ENCODE measurements around the gene RNF213. TPM values are rescaled to one million over a fixed set of nuclear protein-coding genes. Genes with fewer than 3 reads are reported as not detected.

The RNF213 gene
- polyA plus RNA-seq, 1 of the 3 experiments (the other 2 are of a cell fraction): 57.5 TPM

DNA sequence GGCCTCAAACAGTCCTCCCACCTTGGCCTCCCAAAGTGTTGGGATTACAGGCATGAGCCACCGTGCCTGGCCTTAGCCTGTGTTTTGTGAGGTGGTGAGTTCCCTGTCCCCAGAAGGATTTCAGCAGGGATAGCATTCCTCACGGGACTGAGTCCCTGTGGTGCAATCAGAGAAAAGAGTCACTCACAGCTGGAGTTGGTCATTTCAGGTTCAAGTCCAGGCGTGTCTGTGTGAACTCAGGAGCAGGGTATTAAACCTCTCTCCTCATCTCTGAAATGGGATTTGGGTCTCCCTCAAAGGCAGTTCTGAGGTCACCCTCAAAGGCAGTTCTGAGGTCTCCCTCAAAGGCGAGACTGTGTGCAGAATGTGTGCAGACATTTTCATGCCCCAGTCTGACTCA lies 187.1 kb downstream of the RNF213 start:
- ChIA-PET CTCF (interaction anchor here (1.2 kb wide), 1 partner anchor 128 kb away, joined by 5 read pairs; no protein-coding TSS in a partner anchor), POLR2A (no interaction called here)
- H3K36me3 ChIP-seq (replicated peaks in 1 of 2; ENCODE audit: control insufficient read depth in 1 of 2, insufficient read depth in 2 of 2, low read length in 1 of 2): no peaks in the 10 kb centered on the region
- H3K79me2 ChIP-seq (ENCODE audit: insufficient read depth): no peaks in the 10 kb centered on the region
- no peaks in the 10 kb centered on the region for H3K27me3 ChIP-seq (ENCODE audit: insufficient read depth)
- no peak overlapping the region for H3K4me3 ChIP-seq (ENCODE audit: low read depth in 2 of 2, low read length in 1 of 2)
- H3K9ac ChIP-seq: no peak overlapping the region
- no peaks in the 10 kb centered on the region for H3F3A ChIP-seq (replicated peaks; ENCODE audit: insufficient read depth)
- H3K9me2 ChIP-seq: no peaks in the 10 kb centered on the region
- H3K27ac ChIP-seq (ENCODE audit: low read depth in 2 of 2, low read length in 1 of 2): no peak overlapping the region
- H4K20me1 ChIP-seq (ENCODE audit: insufficient read depth): no peaks in the 10 kb centered on the region
- DNase-seq: no peak
- TF ChIP-seq EP300 (IDR thresholded peaks at IDR 0.05; ENCODE audit: borderline replicate concordance in 1 of 2, low read depth in 1 of 2, low read length in 1 of 2) (no peak), RAD21 (IDR thresholded peaks at IDR 0.05; ENCODE audit: low read length) (no peak), GATA2 (CRISPR knock-in tag; IDR thresholded peaks at IDR 0.05) (no peak), FOXM1 (IDR thresholded peaks at IDR 0.05; ENCODE audit: low read depth) (no peak), POLR2AphosphoS5 (IDR thresholded peaks at IDR 0.05; ENCODE audit: low read depth, low read length) (no peak), FOSL2 (IDR thresholded peaks at IDR 0.05; ENCODE audit: borderline replicate concordance, low read depth) (no peak), EZH2phosphoT487 (IDR thresholded peaks at IDR 0.05; ENCODE audit: borderline replicate concordance, low read depth) (no peak), RFX5 (IDR thresholded peaks at IDR 0.05; ENCODE audit: low read length) (no peak), ELF1 (IDR thresholded peaks at IDR 0.05) (no peak), RCOR1 (IDR thresholded peaks at IDR 0.05; ENCODE audit: low read length) (no peak), SIN3A (IDR thresholded peaks at IDR 0.05; ENCODE audit: borderline replicate concordance, low read depth, low read length) (no peak), TAF1 (IDR thresholded peaks at IDR 0.05; ENCODE audit: borderline replicate concordance, low read depth, low read length) (no peak), CHD2 (IDR thresholded peaks at IDR 0.05; ENCODE audit: low read length, partially characterized antibody) (no peak), MEF2A (IDR thresholded peaks at IDR 0.05; ENCODE audit: borderline replicate concordance, low read depth) (no peak)
- TF ChIP-seq, protein P1, sequence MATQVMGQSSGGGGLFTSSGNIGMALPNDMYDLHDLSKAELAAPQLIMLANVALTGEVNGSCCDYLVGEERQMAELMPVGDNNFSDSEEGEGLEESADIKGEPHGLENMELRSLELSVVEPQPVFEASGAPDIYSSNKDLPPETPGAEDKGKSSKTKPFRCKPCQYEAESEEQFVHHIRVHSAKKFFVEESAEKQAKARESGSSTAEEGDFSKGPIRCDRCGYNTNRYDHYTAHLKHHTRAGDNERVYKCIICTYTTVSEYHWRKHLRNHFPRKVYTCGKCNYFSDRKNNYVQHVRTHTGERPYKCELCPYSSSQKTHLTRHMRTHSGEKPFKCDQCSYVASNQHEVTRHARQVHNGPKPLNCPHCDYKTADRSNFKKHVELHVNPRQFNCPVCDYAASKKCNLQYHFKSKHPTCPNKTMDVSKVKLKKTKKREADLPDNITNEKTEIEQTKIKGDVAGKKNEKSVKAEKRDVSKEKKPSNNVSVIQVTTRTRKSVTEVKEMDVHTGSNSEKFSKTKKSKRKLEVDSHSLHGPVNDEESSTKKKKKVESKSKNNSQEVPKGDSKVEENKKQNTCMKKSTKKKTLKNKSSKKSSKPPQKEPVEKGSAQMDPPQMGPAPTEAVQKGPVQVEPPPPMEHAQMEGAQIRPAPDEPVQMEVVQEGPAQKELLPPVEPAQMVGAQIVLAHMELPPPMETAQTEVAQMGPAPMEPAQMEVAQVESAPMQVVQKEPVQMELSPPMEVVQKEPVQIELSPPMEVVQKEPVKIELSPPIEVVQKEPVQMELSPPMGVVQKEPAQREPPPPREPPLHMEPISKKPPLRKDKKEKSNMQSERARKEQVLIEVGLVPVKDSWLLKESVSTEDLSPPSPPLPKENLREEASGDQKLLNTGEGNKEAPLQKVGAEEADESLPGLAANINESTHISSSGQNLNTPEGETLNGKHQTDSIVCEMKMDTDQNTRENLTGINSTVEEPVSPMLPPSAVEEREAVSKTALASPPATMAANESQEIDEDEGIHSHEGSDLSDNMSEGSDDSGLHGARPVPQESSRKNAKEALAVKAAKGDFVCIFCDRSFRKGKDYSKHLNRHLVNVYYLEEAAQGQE (IDR thresholded peaks at IDR 0.05; ENCODE audit: low read depth, low read length): no peak
- 58% methylated on average over 3 of the region's 4 CpGs for WGBS (ENCODE audit: low lambda C conversion rate)
- H2AFZ ChIP-seq (ENCODE audit: low read depth): no peak overlapping the region
- H3K4me1 ChIP-seq (ENCODE audit: control insufficient read depth in 1 of 2, insufficient read depth in 2 of 2, low read depth in 1 of 2, low read length in 1 of 2): peaks cover 0 to 22% of the 10 kb centered on the region in 2 experiments; a peak in 1 of 4 replicates
- no peaks in the 10 kb centered on the region for H3K9me3 ChIP-seq
- no peak overlapping the region for H3K4me2 ChIP-seq

Small RNA genes within 50 kb of the gene (small RNA-seq; reads per million reads assigned to genes)
- gene MIR4730: 0 to 0.53 (median 0) reads per million in 7 experiments

Other genes with a start within 250 kb of the RNF213 start
- 14.5 and 15.3 TPM in 2 replicates for gene TBC1D16, start 225.0 kb upstream of the RNF213 start, polyA plus RNA-seq (2012; rRNA removed)
- gene CCDC40, start 224.2 kb upstream of the RNF213 start, polyA plus RNA-seq (2012; rRNA removed): 17.3 and 21.6 TPM in 2 replicates
- 19.5 and 27.3 TPM in 2 replicates for gene GAA, start 159.3 kb upstream of the RNF213 start, polyA plus RNA-seq (2012; rRNA removed)
- 173 and 335 TPM in 2 replicates for gene EIF4A3, start 113.7 kb upstream of the RNF213 start, polyA plus RNA-seq (2012; rRNA removed)
- gene CARD14, start 90.8 kb upstream of the RNF213 start, polyA plus RNA-seq (2012; rRNA removed): 0.05 TPM in 1 of 2 replicates, not detected in the other
- 96.5 and 161 TPM in 2 replicates for gene SGSH, start 40.5 kb upstream of the RNF213 start, polyA plus RNA-seq (2012; rRNA removed)
- 32.7 and 35.9 TPM in 2 replicates for gene SLC26A11, start 40.4 kb upstream of the RNF213 start, polyA plus RNA-seq (2012; rRNA removed)
- gene ENDOV, start 154.3 kb downstream of the RNF213 start, polyA plus RNA-seq (2012; rRNA removed): 83.6 and 90.3 TPM in 2 replicates
- 0.05 and 0.16 TPM in 2 replicates for gene NPTX1, start 215.8 kb downstream of the RNF213 start, polyA plus RNA-seq (2012; rRNA removed)

All from SK-N-SH (cell line).